H1 (cell line): ENCODE data around the gene LOXL4. TPM values are rescaled to one million over a fixed set of nuclear protein-coding genes. Genes with fewer than 3 reads are reported as not detected.

Source experiments
- CTCF ChIA-PET: fragments of 300-600 bp; sonication (Branson Sonifier 250); formaldehyde crosslinking; loops from one replicate; lab custom pipeline; 2021; ENCODE audit not compliant: partially characterized antibody; lab: Charles Lee
- POLR2A ChIA-PET: fragments of 300-600 bp; sonication (Branson Sonifier 250); formaldehyde crosslinking; loops from one replicate; lab custom pipeline; 2021; ENCODE audit warnings: inconsistent platforms; ENCODE audit not compliant: partially characterized antibody; lab: Charles Lee
- DNase-seq, 2 experiments: peaks; one replicate each; pipeline versions ENCODE4 v3.0.0 to v3.0.0-alpha.2; 2010 to 2022; ENCODE audit warnings: low spot score in 2 of 2, low read depth in 1 of 2, mixed read lengths in 1 of 2
- FAIRE-seq: peaks from 2 replicates; lab custom pipeline; 2011; peaks lifted over from hg19 to GRCh38; lab: Jason Lieb, UNC
- H2AFZ ChIP-seq: 2 replicates; pipeline ENCODE4 v1.8.1; 2012; ENCODE audit warnings: low read length, inconsistent platforms
- H2AK5ac ChIP-seq: 2 replicates; pipeline ENCODE4 v1.6.1; 2013; ENCODE audit warnings: low read depth, low read length
- H2BK120ac ChIP-seq: replicated peaks from 2 replicates; pipeline ENCODE3; 2013; ENCODE audit warnings: low read depth, low read length, inconsistent platforms
- H2BK12ac ChIP-seq: 2 replicates; pipeline ENCODE4 v1.6.1; 2013; ENCODE audit warnings: low read depth, low read length
- H2BK15ac ChIP-seq: 2 replicates; pipeline ENCODE4 v1.6.1; 2013; ENCODE audit warnings: low read length
- H2BK20ac ChIP-seq: 2 replicates; pipeline ENCODE4 v1.6.1; 2013; ENCODE audit warnings: low read length
- H2BK5ac ChIP-seq: 2 replicates; pipeline ENCODE4 v1.6.1; 2013; ENCODE audit warnings: low read depth, low read length
- H3K14ac ChIP-seq: 2 replicates; pipeline ENCODE4 v1.6.1; 2013; ENCODE audit warnings: inconsistent platforms; ENCODE audit not compliant: insufficient read length
- H3K18ac ChIP-seq: 2 replicates; pipeline ENCODE4 v1.6.1; 2013; ENCODE audit warnings: low read length; ENCODE audit errors: extremely low read depth
- H3K23ac ChIP-seq: 2 replicates; pipeline ENCODE4 v1.6.1; 2013; ENCODE audit warnings: inconsistent platforms; ENCODE audit not compliant: insufficient read length
- H3K23me2 ChIP-seq: 2 replicates; pipeline ENCODE4 v1.6.1; 2013; ENCODE audit warnings: low read depth, low read length
- H3K27ac ChIP-seq: 2 replicates; pipeline ENCODE4 v1.6.1; 2011; ENCODE audit warnings: low read depth, low read length, inconsistent platforms
- H3K27me3 ChIP-seq, 4 experiments: replicated peaks in 1 of 4; 1 replicate in 1 of 4; 2 replicates in 3 of 4; pipeline versions ENCODE4 v1.6.1 to v1.8.1; 2011 to 2013; ENCODE audit warnings: low read length in 3 of 4, mild to moderate bottlenecking in 3 of 4, inconsistent platforms in 2 of 4, mixed read lengths in 2 of 4, moderate library complexity in 1 of 4; ENCODE audit not compliant: control insufficient read depth in 3 of 4, insufficient read depth in 3 of 4; ENCODE audit errors: extremely low read depth in 1 of 4
- H3K36me3 ChIP-seq, 4 experiments: 2 replicates each; pipeline versions ENCODE4 v1.6.1 to v1.8.1; 2011 to 2013; ENCODE audit warnings: mild to moderate bottlenecking in 4 of 4, low read length in 3 of 4, moderate library complexity in 2 of 4, control low read depth in 1 of 4, inconsistent platforms in 1 of 4; ENCODE audit not compliant: insufficient read depth in 4 of 4, control insufficient read depth in 2 of 4
- H3K4ac ChIP-seq: replicated peaks from 2 replicates; pipeline ENCODE3; 2013; ENCODE audit warnings: low read length, low read depth, mixed read lengths, inconsistent platforms; ENCODE audit not compliant: insufficient read length
- H3K4me1 ChIP-seq, 4 experiments: replicated peaks in 1 of 4; 1 replicate in 1 of 4; 2 replicates in 3 of 4; pipeline versions ENCODE4 v1.6.1 to v1.8.1; 2011 to 2013; ENCODE audit warnings: low read length in 3 of 4, inconsistent platforms in 2 of 4, mixed read lengths in 1 of 4; ENCODE audit not compliant: insufficient read depth in 4 of 4, control insufficient read depth in 3 of 4
- H3K4me2 ChIP-seq, 2 experiments: 2 replicates each; pipeline versions ENCODE4 v1.6.1 to v1.8.1; 2011 to 2013; ENCODE audit warnings: low read depth in 2 of 2, low read length in 2 of 2, control low read depth in 1 of 2, inconsistent platforms in 1 of 2, mild to moderate bottlenecking in 1 of 2; ENCODE audit not compliant: insufficient read depth in 1 of 2
- H3K4me3 ChIP-seq, 4 experiments: fragments of 200-600, 300-600 bp in 1 of 4; sonication (generic), shearing (Covaris generic), sonication (Bioruptor Twin) in 1 of 4; 2 replicates each; pipeline versions ENCODE4 v1.5.1 to v1.8.1; 2011 to 2016; ENCODE audit warnings: low read length in 4 of 4, low read depth in 3 of 4, control low read depth in 2 of 4, inconsistent platforms in 2 of 4, mild to moderate bottlenecking in 2 of 4, mixed read lengths in 1 of 4, moderate library complexity in 1 of 4; ENCODE audit not compliant: insufficient read depth in 2 of 4; ENCODE audit errors: extremely low read depth in 1 of 4
- H3K56ac ChIP-seq: replicated peaks from 2 replicates; pipeline ENCODE3; 2013; ENCODE audit warnings: low read depth, mild to moderate bottlenecking, mixed read lengths, low read length, inconsistent platforms; ENCODE audit not compliant: insufficient read length
- H3K79me1 ChIP-seq: 2 replicates; pipeline ENCODE4 v1.6.1; 2013; ENCODE audit warnings: low read depth, low read length, control low read depth
- H3K79me2 ChIP-seq, 2 experiments: 2 replicates each; pipeline versions ENCODE4 v1.6.1 to v1.8.1; 2012 to 2013; ENCODE audit warnings: low read length in 2 of 2, mild to moderate bottlenecking in 2 of 2, inconsistent platforms in 1 of 2; ENCODE audit not compliant: insufficient read depth in 2 of 2, control insufficient read depth in 1 of 2
- H3K9ac ChIP-seq, 4 experiments: replicated peaks in 1 of 4; 1 replicate in 1 of 4; 2 replicates in 3 of 4; pipeline versions ENCODE4 v1.6.1 to v1.8.1; 2011 to 2013; ENCODE audit warnings: low read depth in 3 of 4, low read length in 3 of 4, control low read depth in 2 of 4, mild to moderate bottlenecking in 2 of 4, moderate library complexity in 2 of 4, inconsistent platforms in 1 of 4; ENCODE audit errors: extremely low read depth in 1 of 4
- H3K9me3 ChIP-seq, 2 experiments: 2 replicates each; pipeline versions ENCODE4 v1.6.1 to v1.8.1; 2012 to 2013; ENCODE audit warnings: mild to moderate bottlenecking in 2 of 2, moderate library complexity in 2 of 2, control low read depth in 1 of 2, inconsistent platforms in 1 of 2, low read depth in 1 of 2, low read length in 1 of 2, mixed read lengths in 1 of 2; ENCODE audit not compliant: insufficient read depth in 2 of 2
- H4K20me1 ChIP-seq, 2 experiments: replicated peaks in 1 of 2; 2 replicates each; pipeline versions ENCODE3 to v1.8.1; 2011 to 2013; ENCODE audit warnings: inconsistent platforms in 2 of 2, low read length in 2 of 2, mild to moderate bottlenecking in 1 of 2; ENCODE audit not compliant: insufficient read depth in 2 of 2, control insufficient read depth in 1 of 2
- H4K5ac ChIP-seq: 2 replicates; pipeline ENCODE4 v1.6.1; 2013; ENCODE audit warnings: low read length, low read depth, mixed read lengths, inconsistent platforms; ENCODE audit not compliant: insufficient read length
- H4K8ac ChIP-seq: 2 replicates; pipeline ENCODE4 v1.8.0; 2013; ENCODE audit warnings: mild to moderate bottlenecking, moderate library complexity, low read length, inconsistent platforms; ENCODE audit not compliant: insufficient read depth; ENCODE audit errors: extremely low read depth
- H4K91ac ChIP-seq: replicated peaks from 2 replicates; pipeline ENCODE3; 2013; ENCODE audit warnings: low read length, mixed read lengths, inconsistent platforms; ENCODE audit not compliant: insufficient read length
- CBX5 ChIP-seq: fragments of 300-800, 300-1000 bp; sonication (generic); IDR thresholded peaks from 2 replicates; pipeline ENCODE4 v1.7.1; 2016; ENCODE audit warnings: antibody characterized with exemption, low read length, low read depth
- E2F6 ChIP-seq: IDR thresholded peaks from 2 replicates; pipeline ENCODE4 v1.6.1; 2012; ENCODE audit warnings: inconsistent platforms
- NANOG ChIP-seq: IDR thresholded peaks from 2 replicates; pipeline ENCODE4 v1.6.1; 2011; ENCODE audit warnings: low read length, low read depth, mild to moderate bottlenecking, inconsistent platforms; ENCODE audit not compliant: insufficient read depth, poor library complexity, severe bottlenecking
- RXRA ChIP-seq: IDR thresholded peaks from 2 replicates; pipeline ENCODE4 v1.6.1; 2011; ENCODE audit warnings: low read depth, mild to moderate bottlenecking, low read length, moderate library complexity; ENCODE audit not compliant: insufficient read depth
- SIRT6 ChIP-seq: IDR thresholded peaks from one replicate; pipeline ENCODE4 v1.7.1; 2012; ENCODE audit warnings: low read length, inconsistent platforms
- USF2 ChIP-seq: IDR thresholded peaks from 2 replicates; pipeline ENCODE4 v1.6.1; 2011; ENCODE audit warnings: low read length, improper control_type of control experiment
- YY1 ChIP-seq: IDR thresholded peaks from 2 replicates; pipeline ENCODE4 v1.6.1; 2011; ENCODE audit warnings: low read depth, mild to moderate bottlenecking, low read length
- WGBS, 2 experiments: shearing (Covaris generic) in 1 of 2; methylation state at CpG; one replicate each; pipeline versions ENCODE4 v1.1.6 to v1.1.7; 2013 to 2015; ENCODE audit warnings: low lambda C conversion rate in 2 of 2, mixed read lengths in 2 of 2, inconsistent platforms in 1 of 2, low coverage in 1 of 2, missing lambda C conversion rate in 1 of 2; ENCODE audit not compliant: insufficient replicate concordance in 2 of 2, insufficient coverage in 1 of 2, insufficient read length in 1 of 2; ENCODE audit errors: extremely low coverage in 1 of 2, missing lambda C conversion rate in 1 of 2; 5-methylcytosine and 5-hydroxymethylcytosine counted together
- polyA plus RNA-seq, 7 experiments: library from polyadenylated mRNA; depleted of rRNA in 3 of 7; stranded (reverse) in 5 of 7; unstranded in 2 of 7; fragments of >200 nt in 5 of 7; fragments of 200-250 nt in 2 of 7; gene quantifications; 1 replicate in 5 of 7; 2 replicates in 1 of 7; 4 replicates in 1 of 7; pipeline versions ENCODE4 v1.2.1 to v1.2.3, GENCODE V29; 2011 to 2013; ENCODE audit warnings: missing spikeins in 2 of 7, mixed read lengths in 2 of 7
- total RNA-seq: library from RNA; stranded (reverse); fragmentation: NEBNext Ultra II Directional; extraction: Animal tissue kit (Norgen Biotek cat#: 25700); gene quantifications from 2 replicates; pipeline ENCODE4 v1.2.1, GENCODE V29; 2021

LOXL4 gene
- total and polyA plus RNA-seq, 2 of the 8 experiments (the other 6 are each of a cell fraction or from before 2014, with no cell fraction given): 0.13 to 0.27 TPM

GRCh38 chr10:98292971-98293370 is 25.0 kb upstream of the LOXL4 start:
- no peak overlapping the region for H2BK15ac ChIP-seq
- POLR2A ChIA-PET: interaction anchor here (0.6 kb wide), 1 partner anchor 16 kb away, joined by 3 read pairs; no protein-coding TSS in a partner anchor
- no peaks in the 10 kb centered on the region for H4K20me1 ChIP-seq
- H3K23ac ChIP-seq: no peak overlapping the region
- no peak overlapping the region for H3K27ac ChIP-seq
- H3K4me1 ChIP-seq: peaks cover 0 to 15% (median 7%) of the 10 kb centered on the region in 4 experiments; a peak in 6 of 7 replicates
- no peak for TF ChIP-seq NANOG
- TF ChIP-seq CBX5: no peak
- TF ChIP-seq RXRA: no peak
- TF ChIP-seq E2F6: no peak
- no peak for TF ChIP-seq USF2
- TF ChIP-seq SIRT6: no peak
- TF ChIP-seq YY1: no peak
- H2AFZ ChIP-seq: no peak overlapping the region
- H2BK20ac ChIP-seq: no peak overlapping the region
- no peak overlapping the region for H3K4me3 ChIP-seq
- no peak for DNase-seq
- no peaks in the 10 kb centered on the region for H3K27me3 ChIP-seq
- H3K79me2 ChIP-seq: no peaks in the 10 kb centered on the region
- no peaks in the 10 kb centered on the region for H3K79me1 ChIP-seq
- no peaks in the 10 kb centered on the region for H3K36me3 ChIP-seq
- no peak overlapping the region for H3K4me2 ChIP-seq
- no peak overlapping the region for H3K18ac ChIP-seq
- no peak overlapping the region for H4K91ac ChIP-seq
- CTCF ChIA-PET: interaction anchor here (0.9 to 5.9 kb wide), 6 partner anchors 8 to 40 kb away, joined by 3 to 57 read pairs (median 6); no protein-coding TSS in a partner anchor
- no peak for FAIRE-seq
- no peak overlapping the region for H2BK12ac ChIP-seq
- WGBS, 2 experiments: 89% methylated on average over 4 of the region's 4 CpGs; no CpG with 5 or more reads in 1 of the 2 experiments
- H3K4ac ChIP-seq: no peak overlapping the region
- no peak overlapping the region for H2AK5ac ChIP-seq
- no peak overlapping the region for H2BK5ac ChIP-seq
- no peaks in the 10 kb centered on the region for H3K23me2 ChIP-seq
- H4K5ac ChIP-seq: no peak overlapping the region
- no peak overlapping the region for H2BK120ac ChIP-seq
- H3K56ac ChIP-seq: no peak overlapping the region
- no peaks in the 10 kb centered on the region for H3K9me3 ChIP-seq
- H3K14ac ChIP-seq: no peak overlapping the region
- H4K8ac ChIP-seq: no peak overlapping the region
- H3K9ac ChIP-seq: no peak overlapping the region
